VCaP (cell line): ENCODE results near the gene ALG8.

Source experiments
- H3K27ac ChIP-seq: fragments of 450-650 bp; 2 replicates; pipeline ENCODE4 v1.5.1; 2017
- TF ChIP-seq, protein P1 (sequence below): fragments of 450-650 bp; conservative IDR thresholded peaks from 2 replicates; pipeline ENCODE4 v1.5.1; 2017; ENCODE audit warnings: mild to moderate bottlenecking, moderate library complexity

Gene ALG8

DNA sequence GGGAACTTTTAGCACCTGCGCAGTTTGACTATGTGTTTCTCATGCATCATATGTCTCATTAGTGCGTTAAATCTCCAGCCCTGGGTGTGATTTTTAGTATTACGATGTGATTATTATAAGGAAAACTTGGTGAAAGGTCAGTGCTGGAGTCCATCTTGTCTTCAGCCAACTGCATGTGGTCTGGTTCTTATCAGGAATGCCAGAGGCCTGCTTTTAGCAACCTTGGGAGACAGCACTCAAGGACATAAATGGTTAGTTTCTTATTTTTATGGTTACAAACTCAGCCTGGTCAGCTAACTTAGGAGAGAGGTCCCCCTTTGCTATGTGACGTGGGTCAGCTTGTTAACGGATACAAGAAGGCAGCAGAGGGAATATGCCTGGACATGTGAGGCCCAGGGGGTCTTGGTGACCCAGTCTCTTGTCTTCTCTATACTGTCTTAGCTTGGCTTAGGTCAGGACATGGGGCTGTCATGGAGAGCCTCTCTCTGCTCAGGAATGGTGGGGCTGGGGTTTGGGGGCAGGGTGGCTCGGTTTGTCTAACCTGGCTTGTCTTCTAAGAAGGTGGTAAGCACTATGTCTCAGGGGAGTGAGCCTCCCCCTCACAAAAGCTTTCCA, 27.5 kb upstream of the ALG8 start:
- H3K27ac ChIP-seq, result no peak overlapping the region
- TF ChIP-seq, protein P1, sequence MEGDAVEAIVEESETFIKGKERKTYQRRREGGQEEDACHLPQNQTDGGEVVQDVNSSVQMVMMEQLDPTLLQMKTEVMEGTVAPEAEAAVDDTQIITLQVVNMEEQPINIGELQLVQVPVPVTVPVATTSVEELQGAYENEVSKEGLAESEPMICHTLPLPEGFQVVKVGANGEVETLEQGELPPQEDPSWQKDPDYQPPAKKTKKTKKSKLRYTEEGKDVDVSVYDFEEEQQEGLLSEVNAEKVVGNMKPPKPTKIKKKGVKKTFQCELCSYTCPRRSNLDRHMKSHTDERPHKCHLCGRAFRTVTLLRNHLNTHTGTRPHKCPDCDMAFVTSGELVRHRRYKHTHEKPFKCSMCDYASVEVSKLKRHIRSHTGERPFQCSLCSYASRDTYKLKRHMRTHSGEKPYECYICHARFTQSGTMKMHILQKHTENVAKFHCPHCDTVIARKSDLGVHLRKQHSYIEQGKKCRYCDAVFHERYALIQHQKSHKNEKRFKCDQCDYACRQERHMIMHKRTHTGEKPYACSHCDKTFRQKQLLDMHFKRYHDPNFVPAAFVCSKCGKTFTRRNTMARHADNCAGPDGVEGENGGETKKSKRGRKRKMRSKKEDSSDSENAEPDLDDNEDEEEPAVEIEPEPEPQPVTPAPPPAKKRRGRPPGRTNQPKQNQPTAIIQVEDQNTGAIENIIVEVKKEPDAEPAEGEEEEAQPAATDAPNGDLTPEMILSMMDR, result no peak

DNA sequence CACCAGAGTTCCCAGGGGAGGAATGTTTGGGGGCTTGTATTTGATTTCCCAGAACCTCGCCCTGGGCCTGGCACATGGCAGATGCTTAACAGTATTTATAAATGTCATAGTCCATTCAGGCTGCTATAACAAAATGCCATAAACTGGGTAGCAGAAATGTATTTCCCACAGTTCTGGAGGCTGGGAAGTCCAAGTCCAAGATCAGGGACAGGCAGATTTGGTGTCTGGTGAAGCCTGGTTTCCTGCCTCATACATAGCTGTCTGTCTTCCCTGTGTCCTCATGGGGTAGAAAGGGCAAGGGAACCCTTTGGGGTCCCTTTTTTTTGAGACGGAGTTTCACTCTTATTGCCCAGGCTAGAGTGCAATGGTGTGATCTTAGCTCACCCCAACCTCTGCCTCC, 25.0 kb upstream of the ALG8 start:
- TF ChIP-seq, protein P1, result no peak

DNA sequence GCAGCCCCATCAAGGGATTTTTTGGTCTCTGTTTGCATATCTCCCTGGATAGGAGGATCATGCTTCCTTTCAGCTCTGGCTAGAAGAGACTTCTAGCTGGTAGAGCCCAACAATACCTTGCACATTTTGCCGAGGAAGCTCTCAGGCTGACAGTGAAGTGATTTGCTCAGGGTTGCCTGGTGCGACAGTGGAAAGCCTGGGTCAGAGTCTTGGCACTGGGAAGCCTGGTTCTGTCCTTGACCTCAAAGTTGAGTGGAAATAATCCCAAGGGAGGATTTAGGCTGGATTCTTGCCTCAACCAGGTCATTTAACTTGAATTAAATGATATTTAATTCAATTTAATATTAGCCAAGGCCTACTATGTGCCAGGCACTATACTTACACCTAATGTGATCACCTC, 24.4 kb upstream of the ALG8 start:
- no peak overlapping the region for H3K27ac ChIP-seq
- TF ChIP-seq, protein P1, result no peak

More for the DNA sequence above, 25.0 kb upstream of the ALG8 start:
- no peak overlapping the region for H3K27ac ChIP-seq

DNA sequence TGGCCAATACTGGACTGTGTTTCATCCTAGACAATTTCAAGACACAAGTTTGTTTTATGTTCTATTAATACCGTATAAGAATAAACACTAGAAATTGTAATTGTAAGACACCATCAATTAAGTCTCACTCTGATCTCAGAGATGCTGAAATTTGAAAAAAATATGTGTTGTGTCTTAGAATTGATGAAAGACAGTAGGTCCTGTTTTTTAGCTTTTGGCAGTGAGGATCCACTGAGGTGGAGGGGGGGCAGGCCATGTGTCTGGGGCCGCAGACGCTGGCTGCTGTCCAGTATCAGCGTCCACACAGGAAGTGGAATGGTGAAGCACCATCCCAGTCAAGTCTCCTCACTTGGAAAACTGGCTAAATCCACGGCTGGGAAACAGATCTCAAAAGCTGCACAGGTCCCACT, 22.5 kb upstream of the ALG8 start:
- TF ChIP-seq, protein P1, result no peak
- H3K27ac ChIP-seq, result no peak overlapping the region

DNA sequence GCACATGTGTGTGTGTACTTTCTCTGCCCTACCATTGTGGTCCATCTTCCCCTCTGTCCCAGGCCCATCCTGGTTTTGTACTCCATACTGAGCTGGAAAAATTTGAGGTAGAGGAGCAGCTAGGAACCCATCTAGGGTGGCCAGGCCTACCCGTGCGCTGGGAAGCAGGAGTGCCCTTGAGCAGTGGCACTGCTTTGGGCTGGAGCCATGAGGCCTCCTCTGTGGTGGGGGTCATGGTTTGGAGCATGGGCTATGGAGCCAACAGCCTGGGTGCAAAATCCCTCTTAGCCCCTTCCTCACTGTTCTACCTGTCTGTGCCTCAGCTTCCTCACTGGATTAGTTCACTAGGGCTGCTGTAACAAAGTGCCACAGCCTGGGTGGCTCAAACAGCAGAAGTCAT, 21.9 kb upstream of the ALG8 start:
- H3K27ac ChIP-seq, result no peak overlapping the region
- TF ChIP-seq, protein P1, result no peak

DNA sequence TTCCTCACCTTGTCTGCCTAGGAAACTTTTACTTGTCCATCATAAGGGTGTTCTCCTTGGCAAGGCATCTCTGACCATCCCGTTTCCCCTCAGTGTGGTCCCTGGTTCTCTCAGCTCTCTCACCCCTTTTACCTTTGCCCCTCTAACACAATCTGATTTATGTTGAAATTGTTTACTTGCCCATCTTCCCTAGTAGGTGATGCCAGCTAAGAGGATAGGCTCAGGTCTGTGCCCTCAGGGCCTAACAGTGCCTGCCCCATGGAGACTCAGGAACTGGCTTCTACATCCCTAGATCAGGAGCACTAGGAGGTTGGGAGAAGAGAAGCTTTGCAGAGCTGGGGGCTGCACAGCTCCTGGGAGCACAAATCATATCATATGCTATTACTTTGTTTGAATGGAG, 21.1 kb upstream of the ALG8 start:
- H3K27ac ChIP-seq, result no peak overlapping the region
- TF ChIP-seq, protein P1, result no peak

DNA sequence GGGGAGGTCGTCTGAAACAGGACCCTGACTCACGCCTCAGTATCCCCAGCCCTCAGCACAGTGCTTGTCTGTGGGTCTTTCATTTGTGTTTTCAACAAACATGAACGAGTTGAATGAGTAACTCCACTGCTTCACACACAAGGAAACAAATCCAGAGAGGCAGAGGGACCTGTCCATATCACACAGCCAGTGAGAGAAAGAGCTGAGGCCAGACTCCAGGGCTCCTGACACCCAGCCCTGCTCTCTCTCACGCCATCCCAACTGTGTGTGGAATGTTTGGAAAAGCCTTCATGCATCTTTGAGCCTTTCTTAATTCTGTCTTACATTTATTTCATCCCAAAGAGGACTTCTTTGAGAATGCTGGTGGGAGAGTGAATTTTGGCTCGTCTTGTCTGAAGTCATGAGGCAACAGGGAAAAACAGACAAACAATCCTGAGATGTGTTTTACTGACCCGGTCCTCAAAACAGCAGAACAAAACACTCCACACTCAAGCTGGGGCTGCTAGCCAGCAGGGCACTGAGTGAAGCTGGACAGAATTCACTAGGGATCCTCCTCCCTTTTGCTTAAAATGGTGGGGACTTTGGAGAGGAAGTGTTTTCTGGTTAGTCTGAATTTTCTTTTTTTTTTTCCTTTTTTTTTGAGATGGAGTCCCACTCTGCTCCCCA, 19.7 kb upstream of the ALG8 start:
- H3K27ac ChIP-seq, result no peak overlapping the region
- TF ChIP-seq, protein P1, result no peak
